GM12872 (cell line): Measurements from ENCODE around the gene LINC01488.

Experiments used
- CTCF ChIP-seq: IDR thresholded peaks from 3 replicates; pipeline ENCODE4 v1.5.1; 2011; ENCODE audit warnings: low read depth, mild to moderate bottlenecking, low read length, moderate library complexity; ENCODE audit not compliant: insufficient read depth

Gene LINC01488

GRCh38 chr11:69461272-69461962 is 20.0 kb upstream of the LINC01488 start:
- TF ChIP-seq CTCF, result no peak

GRCh38 chr11:69462106-69462951 is 19.1 kb upstream of the LINC01488 start:
- TF ChIP-seq CTCF, result no peak

DNA sequence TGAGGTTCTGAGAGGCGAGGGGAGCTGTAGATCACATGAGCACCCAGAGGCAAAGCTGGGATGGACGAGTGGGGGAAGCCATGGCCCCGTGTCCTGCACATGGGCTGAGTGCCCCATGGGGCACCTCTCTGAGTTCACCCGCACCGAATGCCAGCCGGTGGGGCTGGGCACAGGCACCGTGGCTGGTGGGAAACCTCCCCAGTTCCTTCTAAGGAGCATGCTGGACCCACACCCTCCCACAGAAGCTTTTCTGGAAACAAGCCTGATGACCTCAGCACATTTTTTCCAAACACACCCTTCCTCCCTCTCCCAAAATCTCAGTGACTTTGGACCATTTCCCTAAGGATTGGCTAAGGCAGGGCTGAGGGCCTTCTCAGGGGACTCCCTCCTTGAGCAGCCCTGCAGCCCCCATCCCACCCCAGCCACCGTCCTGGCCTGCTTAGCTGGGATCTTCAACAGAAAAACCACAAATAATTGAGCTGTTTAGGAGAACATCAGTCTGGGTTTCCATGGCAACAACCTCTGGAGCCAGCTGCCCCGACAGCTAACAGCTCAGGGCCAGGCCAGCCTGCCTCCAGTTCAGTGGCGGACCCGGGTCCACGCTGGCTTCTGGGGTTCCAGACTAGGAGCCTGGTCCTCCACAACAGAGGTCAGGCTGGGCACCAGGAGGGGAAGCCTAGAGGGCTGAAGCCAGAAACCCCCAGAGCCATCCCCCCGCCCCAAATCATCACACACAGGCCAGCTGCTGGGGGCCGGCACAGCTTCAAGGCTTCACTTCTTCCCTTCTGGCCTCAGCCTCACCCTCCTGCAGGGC is 18.1 kb upstream of the LINC01488 start:
- TF ChIP-seq CTCF, result no peak

DNA sequence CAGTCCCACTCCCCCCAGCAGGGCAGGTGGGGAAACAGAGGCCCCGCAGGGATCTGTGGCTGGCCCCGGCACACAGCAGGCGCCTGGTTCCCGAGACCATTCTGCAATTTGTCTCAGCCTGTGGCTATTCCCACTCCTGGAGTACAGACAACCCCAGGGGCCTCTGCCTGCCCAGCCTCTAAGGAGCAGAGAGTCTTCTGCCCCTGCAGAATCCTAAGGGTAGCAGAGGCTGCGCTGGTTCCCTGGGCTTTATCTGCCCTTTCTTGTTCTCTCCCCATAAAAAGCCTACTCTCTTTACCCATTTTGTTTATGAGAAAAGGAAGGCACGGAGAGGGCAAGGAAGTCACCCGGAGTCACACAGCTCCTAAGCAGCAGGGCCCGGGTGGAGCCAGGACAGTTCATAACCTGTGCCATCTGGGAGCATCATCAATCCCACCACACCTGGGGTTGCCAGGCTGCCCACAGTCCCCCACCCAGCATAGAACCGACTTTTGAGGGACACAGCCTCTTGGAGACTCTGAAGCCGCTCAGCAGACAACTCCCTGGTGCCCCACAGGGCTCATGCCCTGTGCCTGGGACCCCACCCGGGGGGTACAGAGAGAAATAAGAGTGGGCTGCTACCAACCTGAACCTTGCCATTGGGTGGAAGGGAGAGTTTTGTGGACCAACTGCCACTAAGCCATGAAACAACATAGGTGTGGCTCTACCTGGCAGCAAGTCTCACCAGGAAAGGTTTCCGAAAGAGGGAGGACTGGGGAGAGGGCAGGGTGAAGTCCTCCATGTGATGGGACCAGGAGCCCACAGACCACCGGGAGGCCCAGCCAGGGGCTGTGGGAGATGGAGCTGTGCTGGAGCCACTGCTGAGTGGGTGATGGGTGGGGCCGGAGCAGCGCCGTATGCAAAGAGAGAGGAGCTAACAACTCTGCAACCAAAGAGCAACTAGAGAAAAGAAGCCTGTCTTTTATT is 17.2 kb upstream of the LINC01488 start:
- no peak for TF ChIP-seq CTCF

- no peak for TF ChIP-seq CTCF
Observed at GRCh38 chr11:69465236-69466000, 16.0 kb upstream of the LINC01488 start.

- no peak for TF ChIP-seq CTCF
Observed at GRCh38 chr11:69466039-69466438, 15.4 kb upstream of the LINC01488 start.
